Mesangial cell (primary cell): ENCODE measurements around the gene RGN. TPM values are rescaled to one million over a fixed set of nuclear protein-coding genes. Genes with fewer than 3 reads are reported as not detected.

Experiments
- total RNA-seq: library from RNA; depleted of rRNA; stranded (reverse); fragments of >200 nt; gene quantifications from 2 replicates; pipeline ENCODE4 v1.2.3, GENCODE V29; 2015

Gene RGN
- 1.1 and 2.7 TPM in 2 replicates for total RNA-seq

DNA sequence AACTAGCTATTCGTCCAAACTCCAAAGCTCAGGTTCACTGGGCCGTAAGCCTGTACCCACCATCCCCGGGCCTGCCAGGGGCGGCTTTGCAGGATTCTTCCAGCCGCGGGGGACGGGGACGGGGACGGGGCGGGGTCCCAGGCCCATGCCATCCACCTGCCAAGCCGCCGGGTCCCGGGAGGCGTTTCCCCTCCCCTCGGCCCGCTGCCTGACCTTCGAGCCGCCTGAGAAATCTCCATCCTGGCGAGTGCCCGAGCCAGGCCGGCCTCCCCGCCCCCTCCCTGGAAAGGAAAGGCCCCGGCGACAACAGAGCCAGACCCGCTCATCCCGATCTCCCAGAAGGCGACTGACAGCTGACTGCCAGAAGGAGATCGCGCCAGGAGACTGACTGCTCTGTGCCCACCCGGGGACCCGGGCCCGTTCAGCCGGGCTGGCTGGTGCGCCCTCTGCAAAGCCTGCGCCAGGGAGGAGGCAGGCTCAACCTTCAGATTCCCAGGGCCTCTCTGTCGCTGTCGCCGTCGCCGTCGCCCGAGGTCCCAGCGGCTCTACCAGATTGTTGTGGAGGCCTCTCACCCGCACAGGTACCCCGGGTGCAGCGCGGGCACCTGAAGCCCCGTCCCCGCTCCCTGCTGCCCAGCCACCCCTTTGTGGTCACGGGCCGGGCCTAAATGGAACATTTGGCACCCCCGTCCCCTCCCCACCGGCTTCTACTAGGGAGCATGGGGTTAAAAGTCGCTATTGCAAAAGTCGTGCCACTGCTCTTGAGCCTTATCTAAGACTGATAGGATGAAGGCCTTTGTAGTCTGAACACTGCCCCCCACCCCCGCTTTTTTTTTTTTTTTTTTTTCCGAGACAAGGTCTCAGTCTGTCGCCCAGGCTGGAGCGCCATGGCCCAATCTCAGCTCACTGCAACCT is at the start of gene RGN:
Gene RGN, plus strand, starts transcription at position 315 of the 915 bp plus-strand sequence. CDS start 2,702 bp downstream, outside the sequence.

Other genes starting within 250 kb of the RGN start
- 5.8 and 8.8 TPM in 2 replicates for gene RP2, start 241.4 kb upstream of the RGN start, total RNA-seq
- gene JADE3, start 166.0 kb upstream of the RGN start, total RNA-seq, result 4.6 and 7.6 TPM in 2 replicates
- 70.7 and 84.9 TPM in 2 replicates for gene NDUFB11, start 66.3 kb downstream of the RGN start, total RNA-seq
- 41.1 and 55.9 TPM in 2 replicates for gene RBM10, start 66.8 kb downstream of the RGN start, total RNA-seq
- gene UBA1, start 115.4 kb downstream of the RGN start, total RNA-seq, result 218 and 285 TPM in 2 replicates
- 133 and 154 TPM in 2 replicates for gene CDK16, start 140.2 kb downstream of the RGN start, total RNA-seq
- gene USP11, start 154.6 kb downstream of the RGN start, total RNA-seq, result 38.9 and 49.7 TPM in 2 replicates